GM18499 (cell line): ENCODE data around the gene EGLN3.

Experiments used
- ATAC-seq: cut with Tn5 transposase; IDR thresholded peaks from one replicate; pipeline ENCODE4 v1.9.1; 2021; ENCODE audit warnings: moderate number of reproducible peaks; ENCODE audit not compliant: insufficient read depth, unreplicated experiment

The EGLN3 gene

DNA sequence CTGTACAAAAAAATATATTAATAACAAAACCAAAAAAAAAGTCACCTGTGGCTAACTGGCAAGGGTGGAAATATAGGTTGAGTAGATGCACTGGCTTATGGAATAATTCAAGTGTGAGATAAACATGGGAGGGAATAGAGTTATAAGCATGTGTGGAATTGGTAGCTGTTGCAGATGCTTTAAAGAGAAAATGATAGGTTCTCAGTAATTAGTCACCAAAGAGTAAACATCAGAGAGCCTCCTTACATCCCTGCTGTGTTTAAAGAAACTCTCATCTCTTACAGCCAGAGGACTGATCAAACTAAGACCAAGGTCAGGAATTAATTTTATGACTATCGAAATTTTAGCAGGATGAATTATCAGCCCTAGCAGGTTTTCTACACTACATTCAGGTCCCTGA is 70.5 kb downstream of the EGLN3 start:
- ATAC-seq, result no peak

DNA sequence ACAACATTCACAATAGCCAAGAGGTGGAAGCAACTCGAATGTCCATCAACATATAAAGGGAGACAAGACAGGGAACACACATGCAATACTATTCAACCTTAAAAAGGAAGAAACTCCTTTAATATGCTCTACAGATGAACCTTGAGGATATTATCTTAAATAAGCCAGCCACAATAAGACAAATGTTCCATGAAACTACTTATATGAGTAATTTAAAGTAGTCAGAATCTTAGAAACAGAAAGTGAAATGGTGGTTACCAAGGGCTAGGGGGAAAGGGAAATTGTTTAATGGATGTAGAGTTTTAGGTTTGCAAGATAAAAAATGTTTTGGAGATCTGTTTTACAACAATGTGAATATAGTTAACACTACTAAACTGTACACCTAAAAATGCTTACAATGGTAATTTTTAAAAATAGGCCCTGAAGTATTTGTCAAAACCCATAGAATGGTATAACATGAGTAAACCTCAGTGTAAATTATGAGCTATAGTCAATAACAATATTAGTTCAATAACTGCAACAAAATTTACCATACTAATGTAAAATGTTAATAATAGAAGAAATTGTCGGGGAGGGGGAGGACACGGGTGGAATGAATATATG is 71.1 kb downstream of the EGLN3 start:
- no peak for ATAC-seq

DNA sequence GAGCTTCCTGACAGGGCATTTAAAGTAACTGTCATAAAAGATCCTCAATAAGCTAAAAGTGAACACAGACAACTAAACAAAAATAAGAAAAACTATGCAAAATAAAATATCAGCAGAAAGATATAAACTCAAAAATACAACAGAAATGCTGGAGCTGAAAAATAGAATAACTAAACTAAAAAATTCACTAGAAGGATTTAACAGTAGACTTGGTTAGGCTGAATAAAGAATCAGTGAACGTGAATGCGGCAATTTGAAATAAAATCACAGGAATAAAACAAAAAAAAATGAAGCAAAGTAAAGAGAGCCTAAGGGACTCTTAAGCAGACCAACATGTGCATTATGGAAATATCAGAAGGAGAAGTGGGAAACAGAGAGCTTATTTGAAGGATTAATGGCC is 74.6 kb downstream of the EGLN3 start:
- no peak for ATAC-seq
